ENCODE results near the gene FATE1. TPM values are rescaled to one million over a fixed set of nuclear protein-coding genes. Genes with fewer than 3 reads are reported as not detected.

Gene FATE1
- total RNA-seq, 1 experiment from 2014 or later = not detected

- Histone ChIP-seq H3K4me3 (ENCODE audit: low read depth in 2 of 2, low read length in 2 of 2) (no peak overlapping the region), H3K9me3 (ENCODE audit: control insufficient read depth, insufficient read depth, low read depth, low read length) (no peaks in the 10 kb centered on the region), H3K4me1 (ENCODE audit: control insufficient read depth, insufficient read depth, low read length) (no peaks in the 10 kb centered on the region), H3K27ac (ENCODE audit: low read length) (no peak overlapping the region), H3K27me3 (ENCODE audit: control insufficient read depth, insufficient read depth, low read length) (no peaks in the 10 kb centered on the region), H3K36me3 (ENCODE audit: control insufficient read depth, insufficient read depth, low read length) (no peaks in the 10 kb centered on the region)
- POLR2A ChIA-PET = no interaction called here
- TF ChIP-seq REST (IDR thresholded peaks at IDR 0.05; ENCODE audit: insufficient read depth in 1 of 2, low read depth in 2 of 2, low read length in 1 of 2) (no peak), SIN3A (IDR thresholded peaks at IDR 0.05; ENCODE audit: borderline replicate concordance, insufficient read depth, low read depth, low read length) (no peak), TCF7L2 (IDR thresholded peaks at IDR 0.05; ENCODE audit: low read depth, low read length) (no peak), POLR2AphosphoS5 (IDR thresholded peaks at IDR 0.05; ENCODE audit: low read depth, low read length) (no peak), CTCF (IDR thresholded peaks at IDR 0.05) (no peak)
- in situ Hi-C loops (cut with HindIII; ENCODE audit: low pct_unique_long_range_greater_than_20kb, low sequenced_read_pairs) (no loop called here), intact Hi-C loops (cut with micrococcal nuclease; ENCODE audit: unreplicated experiment) (loop anchor here (10.0 kb wide), 1 partner anchor 1103 kb away; no protein-coding TSS in a partner anchor)
- DNase-seq (ENCODE audit: low read depth, low spot score) (no peak), ATAC-seq (no peak)
- CTCF ChIA-PET = no interaction called here
- BruUV-seq (replicated peaks) = no TSS peak
Measured at GRCh38 chrX:151711787-151712186, 4.0 kb upstream of the FATE1 start.

- no TSS peak for BruUV-seq (replicated peaks)
- TF ChIP-seq POLR2AphosphoS5 (IDR thresholded peaks at IDR 0.05; ENCODE audit: low read depth, low read length) = no peak
- no peak for TF ChIP-seq TCF7L2 (IDR thresholded peaks at IDR 0.05; ENCODE audit: low read depth, low read length)
- TF ChIP-seq CTCF (IDR thresholded peaks at IDR 0.05) = no peak
- no peak for TF ChIP-seq REST (IDR thresholded peaks at IDR 0.05; ENCODE audit: insufficient read depth in 1 of 2, low read depth in 2 of 2, low read length in 1 of 2)
- no peak for TF ChIP-seq SIN3A (IDR thresholded peaks at IDR 0.05; ENCODE audit: borderline replicate concordance, insufficient read depth, low read depth, low read length)
- POLR2A ChIA-PET = no interaction called here
- in situ Hi-C loops (cut with HindIII; ENCODE audit: low pct_unique_long_range_greater_than_20kb, low sequenced_read_pairs) = no loop called here
- H3K9me3 ChIP-seq (ENCODE audit: control insufficient read depth, insufficient read depth, low read depth, low read length) = no peaks in the 10 kb centered on the region
- no peak overlapping the region for H3K4me3 ChIP-seq (ENCODE audit: low read depth in 2 of 2, low read length in 2 of 2)
- DNase-seq (ENCODE audit: low read depth, low spot score) (no peak), ATAC-seq (no peak)
- no peaks in the 10 kb centered on the region for H3K4me1 ChIP-seq (ENCODE audit: control insufficient read depth, insufficient read depth, low read length)
- H3K36me3 ChIP-seq (ENCODE audit: control insufficient read depth, insufficient read depth, low read length) = no peaks in the 10 kb centered on the region
- intact Hi-C loops (cut with micrococcal nuclease; ENCODE audit: unreplicated experiment) = loop anchor here (10.0 kb wide), 1 partner anchor 1103 kb away; no protein-coding TSS in a partner anchor
- H3K27me3 ChIP-seq (ENCODE audit: control insufficient read depth, insufficient read depth, low read length) = no peaks in the 10 kb centered on the region
- no peak overlapping the region for H3K27ac ChIP-seq (ENCODE audit: low read length)
- CTCF ChIA-PET = no interaction called here
Measured at GRCh38 chrX:151712253-151712652, 3.6 kb upstream of the FATE1 start.
